H9 (cell line): ENCODE measurements around the gene PRELID1. TPM values are rescaled to one million over a fixed set of nuclear protein-coding genes. Genes with fewer than 3 reads are reported as not detected.

ENCODE experiments used
- DNase-seq: peaks from one replicate; pipeline ENCODE4 v3.0.0-alpha.2; 2017
- H2AFZ ChIP-seq: one replicate; pipeline ENCODE4 v1.6.1; 2013; ENCODE audit warnings: mild to moderate bottlenecking, low read length, control low read depth, moderate library complexity
- H2AK5ac ChIP-seq: 2 replicates; pipeline ENCODE4 v1.6.1; 2013; ENCODE audit warnings: low read length, control low read depth, mixed read lengths; ENCODE audit not compliant: insufficient read length
- H2BK120ac ChIP-seq: one replicate; pipeline ENCODE4 v1.6.1; 2013; ENCODE audit warnings: low read depth, mild to moderate bottlenecking, low read length, control low read depth, inconsistent platforms; ENCODE audit not compliant: poor library complexity, severe bottlenecking
- H2BK12ac ChIP-seq: 2 replicates; pipeline ENCODE4 v1.6.1; 2013; ENCODE audit warnings: low read length, control low read depth, mixed read lengths, low read depth; ENCODE audit not compliant: insufficient read length
- H2BK15ac ChIP-seq: 2 replicates; pipeline ENCODE4 v1.6.1; 2013; ENCODE audit warnings: low read depth, low read length, control low read depth
- H2BK20ac ChIP-seq: one replicate; pipeline ENCODE4 v1.6.1; 2013; ENCODE audit warnings: low read depth, mild to moderate bottlenecking, low read length, control low read depth, inconsistent platforms; ENCODE audit not compliant: poor library complexity, severe bottlenecking
- H2BK5ac ChIP-seq: 2 replicates; pipeline ENCODE4 v1.6.1; 2013; ENCODE audit warnings: low read length, control low read depth, mixed read lengths; ENCODE audit not compliant: insufficient read length
- H3K14ac ChIP-seq: 2 replicates; pipeline ENCODE4 v1.6.1; 2013; ENCODE audit warnings: low read length, control low read depth; ENCODE audit not compliant: insufficient read depth
- H3K18ac ChIP-seq: 2 replicates; pipeline ENCODE4 v1.6.1; 2013; ENCODE audit warnings: low read depth, mild to moderate bottlenecking, mixed read lengths, low read length, control low read depth; ENCODE audit not compliant: insufficient read length
- H3K23ac ChIP-seq: 2 replicates; pipeline ENCODE4 v1.6.1; 2013; ENCODE audit warnings: low read length, control low read depth, mixed read lengths, low read depth; ENCODE audit not compliant: insufficient read length
- H3K23me2 ChIP-seq: 2 replicates; pipeline ENCODE4 v1.6.1; 2013; ENCODE audit warnings: low read depth, mild to moderate bottlenecking, mixed read lengths, low read length, control low read depth; ENCODE audit not compliant: insufficient read length, poor library complexity, severe bottlenecking
- H3K27ac ChIP-seq: 2 replicates; pipeline ENCODE4 v1.5.1; 2013; ENCODE audit warnings: low read length, control low read depth, mixed read lengths, low read depth; ENCODE audit not compliant: insufficient read length
- H3K27me3 ChIP-seq: 2 replicates; pipeline ENCODE4 v1.6.1; 2013; ENCODE audit warnings: low read length, control low read depth, inconsistent platforms; ENCODE audit not compliant: insufficient read depth
- H3K4ac ChIP-seq: 2 replicates; pipeline ENCODE4 v1.6.1; 2013; ENCODE audit warnings: low read depth, mild to moderate bottlenecking, control low read depth, inconsistent platforms, low read length, moderate library complexity
- H3K4me1 ChIP-seq: 2 replicates; pipeline ENCODE4 v1.6.1; 2013; ENCODE audit warnings: low read length, control low read depth, inconsistent platforms; ENCODE audit not compliant: insufficient read depth
- H3K4me2 ChIP-seq: 2 replicates; pipeline ENCODE4 v1.6.1; 2013; ENCODE audit warnings: low read length, control low read depth, mixed read lengths; ENCODE audit not compliant: insufficient read length, insufficient read depth
- H3K56ac ChIP-seq: 2 replicates; pipeline ENCODE4 v1.6.1; 2013; ENCODE audit warnings: low read depth, mild to moderate bottlenecking, mixed read lengths, low read length, control low read depth; ENCODE audit not compliant: insufficient read length
- H3K79me1 ChIP-seq: 2 replicates; pipeline ENCODE4 v1.6.1; 2013; ENCODE audit warnings: low read depth, mild to moderate bottlenecking, moderate library complexity, low read length, control low read depth, inconsistent platforms; ENCODE audit not compliant: insufficient read depth, poor library complexity, severe bottlenecking
- H3K79me2 ChIP-seq: 2 replicates; pipeline ENCODE4 v1.6.1; 2013; ENCODE audit warnings: low read length, control low read depth, inconsistent platforms; ENCODE audit not compliant: insufficient read depth
- H3K9ac ChIP-seq: 2 replicates; pipeline ENCODE4 v1.6.1; 2013; ENCODE audit warnings: low read length, control low read depth, mixed read lengths; ENCODE audit not compliant: insufficient read length; ENCODE audit errors: extremely low read depth
- H3K9me3 ChIP-seq: one replicate; pipeline ENCODE4 v1.6.1; 2013; ENCODE audit warnings: low read depth, low read length, inconsistent platforms; ENCODE audit not compliant: control insufficient read depth
- H3T11ph ChIP-seq: one replicate; pipeline ENCODE4 v1.6.1; 2013; ENCODE audit warnings: mild to moderate bottlenecking, low read length, control low read depth, inconsistent platforms
- H4K20me1 ChIP-seq: one replicate; pipeline ENCODE4 v1.6.1; 2013; ENCODE audit not compliant: control insufficient read depth, insufficient read length, insufficient read depth
- H4K5ac ChIP-seq: 2 replicates; pipeline ENCODE4 v1.6.1; 2013; ENCODE audit warnings: low read depth, mild to moderate bottlenecking, mixed read lengths, low read length, control low read depth; ENCODE audit not compliant: insufficient read length
- H4K8ac ChIP-seq: replicated peaks from 2 replicates; pipeline ENCODE4 v1.6.1; 2013; ENCODE audit warnings: low read length, control low read depth, mixed read lengths, low read depth; ENCODE audit not compliant: insufficient read length
- H4K91ac ChIP-seq: 2 replicates; pipeline ENCODE4 v1.6.1; 2013; ENCODE audit warnings: low read depth, mild to moderate bottlenecking, moderate library complexity, mixed read lengths, low read length, control low read depth; ENCODE audit not compliant: insufficient read length
- H3K27ac Mint-ChIP-seq, 3 experiments: 2 replicates in 2 of 3; 3 replicates in 1 of 3; pipeline ENCODE4 v1.8.0; 2020 to 2021; ENCODE audit warnings: mixed read lengths in 3 of 3, mild to moderate bottlenecking in 1 of 3, moderate library complexity in 1 of 3
- H3K27me3 Mint-ChIP-seq: 2 replicates; pipeline ENCODE4 v1.8.0; 2021; ENCODE audit warnings: low read depth, mild to moderate bottlenecking, moderate library complexity, mixed read lengths
- H3K36me3 Mint-ChIP-seq, 3 experiments: 2 replicates in 2 of 3; 3 replicates in 1 of 3; pipeline ENCODE4 v1.8.0; 2020 to 2021; ENCODE audit warnings: low read depth in 3 of 3, mixed read lengths in 3 of 3; ENCODE audit not compliant: insufficient read depth in 1 of 3
- H3K4me1 Mint-ChIP-seq, 2 experiments: 2 replicates each; pipeline ENCODE4 v1.8.0; 2020; ENCODE audit warnings: mixed read lengths in 2 of 2
- H3K4me3 Mint-ChIP-seq, 2 experiments: 2 replicates in 1 of 2; 3 replicates in 1 of 2; pipeline ENCODE4 v1.8.0; 2020 to 2021; ENCODE audit warnings: mild to moderate bottlenecking in 2 of 2, mixed read lengths in 2 of 2, moderate library complexity in 1 of 2
- H3K9me3 Mint-ChIP-seq, 2 experiments: 2 replicates in 1 of 2; 3 replicates in 1 of 2; pipeline ENCODE4 v1.8.0; 2020; ENCODE audit warnings: mild to moderate bottlenecking in 2 of 2, mixed read lengths in 2 of 2, moderate library complexity in 1 of 2
- WGBS: extraction: QIAGEN DNeasy Blood & Tissue Kit; methylation state at CpG from one replicate; pipeline ENCODE4 v1.1.7; 2013; ENCODE audit warnings: missing lambda C conversion rate, low lambda C conversion rate, mixed read lengths; ENCODE audit not compliant: insufficient read length; ENCODE audit errors: extremely low coverage; 5-methylcytosine and 5-hydroxymethylcytosine counted together
- total RNA-seq: library from RNA; stranded (reverse); gene quantifications from 2 replicates; pipeline ENCODE4 v1.2.1, GENCODE V29; 2021
- TF ChIP-seq, protein P1 (sequence below): fragments of 200-600 bp; sonication (generic); conservative IDR thresholded peaks from 3 replicates; pipeline ENCODE4 v1.8.0; 2021; ENCODE audit warnings: antibody characterized with exemption, mild to moderate bottlenecking

Gene PRELID1
- total RNA-seq, 1 experiment from 2014 or later, result 213 TPM

GRCh38 chr5:177302354-177303110 is 1.1 kb upstream of the PRELID1 start:
- H2BK15ac ChIP-seq, result no peak overlapping the region
- no peaks in the 10 kb centered on the region for H3K9me3 ChIP-seq
- no CpG with 5 or more reads among the region's 24 CpGs for WGBS
- H2BK5ac ChIP-seq, result no peak overlapping the region
- H4K8ac ChIP-seq, result no peak overlapping the region
- H3K4me1 Mint-ChIP-seq, result peaks cover 36 to 52% of the 10 kb centered on the region in 2 experiments
- no peak overlapping the region for H4K91ac ChIP-seq
- H3K27me3 ChIP-seq, result no peaks in the 10 kb centered on the region
- peaks cover 9% of the 10 kb centered on the region; the same call in 1 of the 2 replicates for H3K79me2 ChIP-seq
- H3T11ph ChIP-seq, result no peak overlapping the region
- H3K4me3 Mint-ChIP-seq, result peak overlapping the region; percentile 93 to 96
- H3K4me1 ChIP-seq, result no peaks in the 10 kb centered on the region
- no peak overlapping the region for H3K27ac ChIP-seq
- TF ChIP-seq, protein P1, sequence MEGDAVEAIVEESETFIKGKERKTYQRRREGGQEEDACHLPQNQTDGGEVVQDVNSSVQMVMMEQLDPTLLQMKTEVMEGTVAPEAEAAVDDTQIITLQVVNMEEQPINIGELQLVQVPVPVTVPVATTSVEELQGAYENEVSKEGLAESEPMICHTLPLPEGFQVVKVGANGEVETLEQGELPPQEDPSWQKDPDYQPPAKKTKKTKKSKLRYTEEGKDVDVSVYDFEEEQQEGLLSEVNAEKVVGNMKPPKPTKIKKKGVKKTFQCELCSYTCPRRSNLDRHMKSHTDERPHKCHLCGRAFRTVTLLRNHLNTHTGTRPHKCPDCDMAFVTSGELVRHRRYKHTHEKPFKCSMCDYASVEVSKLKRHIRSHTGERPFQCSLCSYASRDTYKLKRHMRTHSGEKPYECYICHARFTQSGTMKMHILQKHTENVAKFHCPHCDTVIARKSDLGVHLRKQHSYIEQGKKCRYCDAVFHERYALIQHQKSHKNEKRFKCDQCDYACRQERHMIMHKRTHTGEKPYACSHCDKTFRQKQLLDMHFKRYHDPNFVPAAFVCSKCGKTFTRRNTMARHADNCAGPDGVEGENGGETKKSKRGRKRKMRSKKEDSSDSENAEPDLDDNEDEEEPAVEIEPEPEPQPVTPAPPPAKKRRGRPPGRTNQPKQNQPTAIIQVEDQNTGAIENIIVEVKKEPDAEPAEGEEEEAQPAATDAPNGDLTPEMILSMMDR, result no peak; the same call in 2 of the 3 replicates
- H2BK20ac ChIP-seq, result no peak overlapping the region
- no peak overlapping the region for H2BK120ac ChIP-seq
- H2BK12ac ChIP-seq, result no peak overlapping the region
- H3K56ac ChIP-seq, result no peak overlapping the region
- H3K27ac Mint-ChIP-seq, result peak overlapping the region in 2 of 3 experiments; percentile 52 to 97; a peak in 3 of 7 replicates
- H3K79me1 ChIP-seq, result no peaks in the 10 kb centered on the region
- H3K18ac ChIP-seq, result no peak overlapping the region
- no peak overlapping the region for H4K5ac ChIP-seq
- peak; percentile 53 for DNase-seq
- no peak overlapping the region; the same call in 1 of the 2 replicates for H3K14ac ChIP-seq
- no peak overlapping the region for H2AFZ ChIP-seq
- no peak overlapping the region for H2AK5ac ChIP-seq
- H3K27me3 Mint-ChIP-seq, result peaks cover 1% of the 10 kb centered on the region; the same call in 1 of the 2 replicates
- peak overlapping the region; percentile 6 for H3K9ac ChIP-seq
- H3K23ac ChIP-seq, result no peak overlapping the region
- H3K9me3 Mint-ChIP-seq, result no peaks in the 10 kb centered on the region
- H4K20me1 ChIP-seq, result peaks cover 5% of the 10 kb centered on the region
- H3K36me3 Mint-ChIP-seq, result peaks cover 24 to 54% (median 27%) of the 10 kb centered on the region in 3 experiments
- H3K4me2 ChIP-seq, result peak overlapping the region; percentile 74
- H3K23me2 ChIP-seq, result peaks cover 13% of the 10 kb centered on the region
- H3K4ac ChIP-seq, result no peak overlapping the region
